IPS-18a (cell line): ENCODE results near the gene CXCR1.
"Not testable (repeated sequence)": the region's sequence is repeated elsewhere in the genome, so short reads cannot be mapped to it uniquely, and the experiment has no call there.

ENCODE experiments used
- H3K27ac ChIP-seq: one replicate; pipeline ENCODE4 v1.5.1; 2013; ENCODE audit warnings: low read length
- H3K27me3 ChIP-seq: one replicate; pipeline ENCODE4 v1.6.1; 2013; ENCODE audit warnings: mild to moderate bottlenecking, low read length; ENCODE audit not compliant: control insufficient read depth, insufficient read depth
- H3K36me3 ChIP-seq: one replicate; pipeline ENCODE4 v1.6.1; 2013; ENCODE audit warnings: low read depth, low read length; ENCODE audit not compliant: control insufficient read depth
- H3K4me1 ChIP-seq: one replicate; pipeline ENCODE4 v1.6.1; 2013; ENCODE audit warnings: low read depth, low read length; ENCODE audit not compliant: control insufficient read depth
- H3K4me3 ChIP-seq: one replicate; pipeline ENCODE4 v1.5.1; 2013; ENCODE audit warnings: low read length
- H3K9ac ChIP-seq: one replicate; pipeline ENCODE4 v1.6.1; 2013; ENCODE audit warnings: mild to moderate bottlenecking, low read length, moderate library complexity
- H3K9me3 ChIP-seq: one replicate; pipeline ENCODE4 v1.6.1; 2013; ENCODE audit warnings: low read depth, low read length; ENCODE audit not compliant: control insufficient read depth

Gene CXCR1

DNA sequence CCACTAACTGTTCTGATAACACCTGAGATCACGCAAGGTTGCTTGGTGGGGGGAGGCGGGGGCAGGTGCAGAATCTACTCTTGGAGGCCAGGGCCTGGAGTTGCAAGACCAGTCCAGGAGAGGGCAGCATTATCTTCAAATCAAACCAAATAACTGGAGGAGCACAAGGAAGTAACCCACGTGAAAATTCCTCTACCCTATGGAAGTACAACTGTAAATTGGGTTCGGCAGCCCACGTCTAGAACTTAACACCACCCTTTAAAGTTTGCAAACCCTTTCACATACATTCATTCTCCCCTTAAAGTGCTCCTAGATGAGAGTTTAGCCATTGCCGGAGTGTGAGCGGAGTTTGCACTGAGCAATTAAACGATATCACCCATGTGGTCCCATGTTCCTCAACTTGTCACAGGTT lies 19.6 kb upstream of the CXCR1 start:
- Histone ChIP-seq H3K4me3 (no peak overlapping the region), H3K4me1 (no peaks in the 10 kb centered on the region), H3K27me3 (no peaks in the 10 kb centered on the region), H3K9ac (no peak overlapping the region), H3K27ac (no peak overlapping the region), H3K36me3 (no peaks in the 10 kb centered on the region), H3K9me3 (no peaks in the 10 kb centered on the region)

DNA sequence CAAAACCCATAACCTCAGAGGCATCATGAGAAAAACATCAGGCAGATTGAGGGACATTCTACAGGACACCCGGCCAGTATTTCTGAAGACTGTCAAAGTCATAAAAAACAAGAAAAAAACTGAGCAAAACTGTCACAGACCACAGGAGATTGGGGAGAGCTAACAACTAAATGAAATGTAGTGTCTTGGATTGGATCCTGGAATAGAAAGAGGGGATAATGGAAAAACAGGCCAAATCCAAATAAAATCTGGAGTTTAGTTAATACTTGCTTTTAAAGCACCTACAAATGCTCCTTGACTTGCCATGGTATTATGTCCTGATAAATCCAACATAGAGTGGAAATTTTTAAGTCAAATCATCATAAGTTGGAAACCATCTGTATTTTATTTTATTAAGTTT lies 17.6 kb upstream of the CXCR1 start:
- no peak overlapping the region for H3K27ac ChIP-seq
- no peaks in the 10 kb centered on the region for H3K4me1 ChIP-seq
- H3K27me3 ChIP-seq, result no peaks in the 10 kb centered on the region
- H3K9me3 ChIP-seq, result no peaks in the 10 kb centered on the region
- H3K9ac ChIP-seq, result no peak overlapping the region
- no peak overlapping the region for H3K4me3 ChIP-seq
- H3K36me3 ChIP-seq, result no peaks in the 10 kb centered on the region

DNA sequence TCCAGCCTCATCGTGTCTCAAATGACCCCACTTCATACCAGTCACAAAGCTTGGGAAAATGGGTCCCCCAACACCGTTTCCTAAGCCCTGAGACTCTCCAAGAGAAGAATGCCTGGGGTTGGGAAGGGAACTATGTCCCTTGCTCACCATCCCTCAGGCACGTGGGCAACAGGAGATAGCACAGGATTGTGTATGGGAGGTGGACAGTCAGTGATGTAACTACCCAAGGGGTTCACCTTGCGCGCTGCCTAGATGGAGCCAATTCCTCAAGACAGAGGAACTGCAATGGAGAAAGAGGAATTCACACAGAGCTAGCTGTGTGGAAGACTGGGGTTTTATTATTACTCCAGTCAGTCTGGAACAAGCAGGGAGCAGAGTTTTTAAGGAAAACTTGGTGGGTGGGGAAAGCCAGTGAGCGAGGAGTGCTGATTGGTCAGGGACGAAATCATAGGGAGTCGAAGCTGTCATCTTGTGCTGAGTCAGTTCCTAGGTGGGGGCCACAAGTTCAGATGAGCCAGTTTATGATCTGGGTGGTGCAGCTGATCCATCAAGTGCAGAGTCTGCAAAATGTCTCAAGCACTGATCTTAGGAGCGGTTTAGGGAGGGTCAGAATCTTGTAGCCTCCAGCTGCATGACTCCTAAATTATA lies 13.8 kb upstream of the CXCR1 start:
- no peaks in the 10 kb centered on the region for H3K4me1 ChIP-seq
- H3K9ac ChIP-seq, result no peak overlapping the region
- no peak overlapping the region for H3K4me3 ChIP-seq
- no peaks in the 10 kb centered on the region for H3K27me3 ChIP-seq
- no peaks in the 10 kb centered on the region for H3K9me3 ChIP-seq
- no peak overlapping the region for H3K27ac ChIP-seq
- no peaks in the 10 kb centered on the region for H3K36me3 ChIP-seq

GRCh38 chr2:218179782-218180181 lies 13.0 kb upstream of the CXCR1 start:
- Histone ChIP-seq H3K36me3 (no peaks in the 10 kb centered on the region), H3K4me1 (no peaks in the 10 kb centered on the region), H3K9me3 (no peaks in the 10 kb centered on the region), H3K27me3 (no peaks in the 10 kb centered on the region), H3K4me3 (no peak overlapping the region), H3K27ac (no peak overlapping the region), H3K9ac (no peak overlapping the region)

GRCh38 chr2:218172845-218173244 lies 6.1 kb upstream of the CXCR1 start:
- Histone ChIP-seq H3K36me3 (no peaks in the 10 kb centered on the region), H3K4me1 (no peaks in the 10 kb centered on the region), H3K4me3 (no peak overlapping the region), H3K9me3 (no peaks in the 10 kb centered on the region), H3K27me3 (no peaks in the 10 kb centered on the region), H3K27ac (no peak overlapping the region), H3K9ac (no peak overlapping the region)

DNA sequence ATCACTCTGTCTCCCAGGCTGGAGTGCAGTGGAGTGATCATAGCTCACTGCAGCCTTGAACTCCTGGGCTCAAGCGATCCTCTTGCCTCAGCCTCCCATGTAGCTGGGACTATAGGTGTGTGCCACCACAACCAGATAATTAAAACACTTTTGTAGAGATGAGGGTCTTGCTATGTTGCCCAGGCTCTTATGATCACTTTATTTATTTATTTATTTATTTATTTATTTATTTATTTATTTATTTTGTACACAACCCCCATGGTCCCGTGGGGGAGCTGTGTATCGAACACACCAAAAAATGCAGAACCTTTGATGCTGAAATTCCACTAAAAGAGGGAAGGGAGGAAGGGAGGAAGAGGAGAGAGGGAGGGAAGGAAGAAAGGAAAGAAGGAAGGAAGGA lies 5.0 kb upstream of the CXCR1 start:
- H3K27ac ChIP-seq, H3K4me1 ChIP-seq, H3K4me3 ChIP-seq, H3K27me3 ChIP-seq, H3K36me3 ChIP-seq, H3K9me3 ChIP-seq, H3K9ac ChIP-seq: not testable (repeated sequence)

- no peaks in the 10 kb centered on the region for H3K36me3 ChIP-seq
- no peak overlapping the region for H3K9ac ChIP-seq
Observed at GRCh38 chr2:218169757-218170546, 3.2 kb upstream of the CXCR1 start.

GRCh38 chr2:218168635-218169462 lies 2.1 kb upstream of the CXCR1 start:
- no peak overlapping the region for H3K27ac ChIP-seq
- no peaks in the 10 kb centered on the region for H3K36me3 ChIP-seq
- H3K4me3 ChIP-seq, result no peak overlapping the region
- H3K9ac ChIP-seq, result no peak overlapping the region
- H3K27me3 ChIP-seq, result no peaks in the 10 kb centered on the region
- no peaks in the 10 kb centered on the region for H3K9me3 ChIP-seq
- H3K4me1 ChIP-seq, result no peaks in the 10 kb centered on the region

More at GRCh38 chr2:218169757-218170546, 3.2 kb upstream of the CXCR1 start:
- Histone ChIP-seq H3K27me3 (no peaks in the 10 kb centered on the region), H3K27ac (no peak overlapping the region), H3K4me1 (no peaks in the 10 kb centered on the region), H3K4me3 (no peak overlapping the region), H3K9me3 (no peaks in the 10 kb centered on the region)

DNA sequence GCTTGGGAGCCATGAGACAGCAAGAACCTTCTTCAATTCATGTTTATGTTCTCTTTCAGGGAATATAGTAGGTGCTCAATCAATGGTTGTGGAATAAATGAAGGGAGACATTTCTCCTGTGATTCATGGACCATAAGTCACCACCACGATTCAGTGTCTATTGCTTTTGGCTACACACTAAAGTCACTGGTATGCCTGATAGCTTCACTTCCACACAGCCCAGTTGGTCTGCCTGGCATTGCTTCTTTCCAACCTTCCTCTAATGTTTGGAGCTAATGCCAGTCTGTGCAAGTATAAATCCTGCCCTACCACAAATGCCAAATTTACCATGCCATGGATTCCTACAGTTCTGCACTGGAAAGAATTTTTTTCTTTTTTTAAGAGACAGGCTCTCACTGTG lies 1.3 kb upstream of the CXCR1 start:
- no peaks in the 10 kb centered on the region for H3K36me3 ChIP-seq
- no peak overlapping the region for H3K9ac ChIP-seq
- no peak overlapping the region for H3K4me3 ChIP-seq
- H3K9me3 ChIP-seq, result no peaks in the 10 kb centered on the region
- H3K27ac ChIP-seq, result no peak overlapping the region
- H3K27me3 ChIP-seq, result no peaks in the 10 kb centered on the region
- H3K4me1 ChIP-seq, result no peaks in the 10 kb centered on the region

- Histone ChIP-seq H3K4me1 (no peaks in the 10 kb centered on the region), H3K9me3 (no peaks in the 10 kb centered on the region), H3K27me3 (no peaks in the 10 kb centered on the region), H3K9ac (no peak overlapping the region), H3K36me3 (no peaks in the 10 kb centered on the region), H3K27ac (no peak overlapping the region), H3K4me3 (no peak overlapping the region)
Observed at GRCh38 chr2:218162814-218163213, 3.9 kb downstream of the CXCR1 start.

DNA sequence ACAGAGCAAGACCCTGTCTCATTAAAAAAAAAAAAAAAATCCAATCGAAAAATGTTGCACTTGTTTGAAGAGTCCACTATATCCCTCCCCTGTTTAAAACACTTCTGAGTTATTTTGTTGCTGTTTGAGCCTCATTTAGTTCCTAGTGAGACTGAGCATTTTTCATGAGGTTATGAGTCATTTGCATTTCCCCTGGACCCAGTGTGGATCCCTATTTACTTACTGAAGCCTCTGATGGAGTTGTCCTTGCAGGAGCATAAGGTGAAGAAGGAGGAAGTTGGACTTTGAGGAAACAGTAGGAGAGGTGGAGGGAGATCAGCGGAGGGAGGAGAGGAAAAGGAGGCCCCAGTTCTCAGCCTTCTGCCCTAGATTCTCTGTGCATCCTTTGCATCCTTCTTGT lies 5.1 kb downstream of the CXCR1 start:
- Histone ChIP-seq H3K9ac (no peak overlapping the region), H3K9me3 (no peaks in the 10 kb centered on the region), H3K27me3 (no peaks in the 10 kb centered on the region), H3K4me1 (no peaks in the 10 kb centered on the region), H3K27ac (no peak overlapping the region), H3K4me3 (no peak overlapping the region), H3K36me3 (no peaks in the 10 kb centered on the region)
